ENCODE results near the gene UCKL1.
"Not testable (repeated sequence)": the region's sequence is repeated elsewhere in the genome, so short reads cannot be mapped to it uniquely, and the experiment has no call there.

GRCh38 chr20:63929473-63929883, 26.7 kb downstream of the UCKL1 start:
- not testable (repeated sequence) for TF ChIP-seq POLR2AphosphoS5, CTCF, POLR2A (IDR thresholded peaks at IDR 0.05)
